Panc1 (cell line): ENCODE data around the gene DYNLRB1.

ENCODE experiments used
- CTCF ChIP-seq: fragments of 450-650 bp; IDR thresholded peaks from 2 replicates; pipeline ENCODE4 v1.5.1; 2017; ENCODE audit warnings: mild to moderate bottlenecking
- POLR2AphosphoS5 ChIP-seq: IDR thresholded peaks from 2 replicates; pipeline ENCODE4 v1.6.1; 2012; ENCODE audit warnings: mild to moderate bottlenecking, low read depth, low read length, moderate library complexity
- TCF7L2 ChIP-seq: IDR thresholded peaks from 2 replicates; pipeline ENCODE4 v1.6.1; 2011; ENCODE audit warnings: mild to moderate bottlenecking, low read depth, low read length, inconsistent platforms

- TF ChIP-seq TCF7L2 (no peak), CTCF (no peak; the same call in 1 of the 2 replicates), POLR2AphosphoS5 (no peak)
Observed at GRCh38 chr20:34579191-34579978, 63.2 kb downstream of the DYNLRB1 start.
